HUES6 (cell line): Measurements from ENCODE around the gene STAM2.
"Not testable (repeated sequence)": the region's sequence is repeated elsewhere in the genome, so short reads cannot be mapped to it uniquely, and the experiment has no call there.

ENCODE experiments used
- H3K27ac ChIP-seq: 2 replicates; pipeline ENCODE4 v1.7.0; 2013; ENCODE audit warnings: low read depth, mild to moderate bottlenecking, low read length, inconsistent platforms
- H3K27me3 ChIP-seq: 2 replicates; pipeline ENCODE4 v1.6.1; 2013; ENCODE audit warnings: low read length; ENCODE audit not compliant: control insufficient read depth, insufficient read depth
- H3K36me3 ChIP-seq: 2 replicates; pipeline ENCODE4 v1.6.1; 2013; ENCODE audit warnings: low read length; ENCODE audit not compliant: control insufficient read depth, insufficient read depth
- H3K4me1 ChIP-seq: 2 replicates; pipeline ENCODE4 v1.6.1; 2013; ENCODE audit warnings: low read length; ENCODE audit not compliant: control insufficient read depth, insufficient read depth
- H3K4me3 ChIP-seq: 2 replicates; pipeline ENCODE4 v1.5.1; 2013; ENCODE audit warnings: low read depth, low read length
- H3K9ac ChIP-seq: one replicate; pipeline ENCODE4 v1.6.1; 2013; ENCODE audit warnings: mild to moderate bottlenecking, low read length
- H3K9me3 ChIP-seq: 2 replicates; pipeline ENCODE4 v1.6.1; 2013; ENCODE audit warnings: low read depth, low read length; ENCODE audit not compliant: control insufficient read depth, insufficient read depth

The STAM2 gene

GRCh38 chr2:152092095-152092494 is 83.5 kb downstream of the STAM2 start:
- Histone ChIP-seq H3K27me3 (peaks cover 33% of the 10 kb centered on the region), H3K9me3 (no peaks in the 10 kb centered on the region), H3K27ac (no peak overlapping the region)

GRCh38 chr2:152090726-152091125 is 84.8 kb downstream of the STAM2 start:
- H3K36me3 ChIP-seq, H3K4me3 ChIP-seq, H3K9ac ChIP-seq, H3K9me3 ChIP-seq, H3K27ac ChIP-seq, H3K4me1 ChIP-seq: not testable (repeated sequence)
- peaks cover 19% of the 10 kb centered on the region for H3K27me3 ChIP-seq

More at GRCh38 chr2:152092095-152092494, 83.5 kb downstream of the STAM2 start:
- Histone ChIP-seq H3K4me3 (no peak overlapping the region), H3K9ac (no peak overlapping the region), H3K4me1 (peaks cover 2% of the 10 kb centered on the region; the same call in 1 of the 2 replicates), H3K36me3 (no peaks in the 10 kb centered on the region)

- peaks cover 5% of the 10 kb centered on the region; the same call in 1 of the 2 replicates for H3K27me3 ChIP-seq
- no peak overlapping the region for H3K9ac ChIP-seq
- no peak overlapping the region for H3K4me3 ChIP-seq
- H3K27ac ChIP-seq = no peak overlapping the region
- no peaks in the 10 kb centered on the region for H3K4me1 ChIP-seq
- no peaks in the 10 kb centered on the region for H3K36me3 ChIP-seq
- H3K9me3 ChIP-seq = no peaks in the 10 kb centered on the region
These were observed 86.3 kb downstream of the STAM2 start for GRCh38 chr2:152089238-152089637.

- no peaks in the 10 kb centered on the region for H3K36me3 ChIP-seq
- no peak overlapping the region for H3K27ac ChIP-seq
- H3K4me1 ChIP-seq = no peaks in the 10 kb centered on the region
- H3K4me3 ChIP-seq = no peak overlapping the region
- no peaks in the 10 kb centered on the region for H3K9me3 ChIP-seq
- no peaks in the 10 kb centered on the region for H3K27me3 ChIP-seq
- no peak overlapping the region for H3K9ac ChIP-seq
These were observed 87.6 kb downstream of the STAM2 start for GRCh38 chr2:152088006-152088405.

- H3K4me1 ChIP-seq = no peaks in the 10 kb centered on the region
- no peak overlapping the region for H3K4me3 ChIP-seq
- no peaks in the 10 kb centered on the region for H3K27me3 ChIP-seq
- H3K36me3 ChIP-seq = no peaks in the 10 kb centered on the region
- H3K9ac ChIP-seq = no peak overlapping the region
- no peak overlapping the region for H3K27ac ChIP-seq
- no peaks in the 10 kb centered on the region for H3K9me3 ChIP-seq
These were observed 89.3 kb downstream of the STAM2 start for GRCh38 chr2:152086231-152086630.

- H3K9me3 ChIP-seq = no peaks in the 10 kb centered on the region
- no peaks in the 10 kb centered on the region for H3K36me3 ChIP-seq
- H3K27me3 ChIP-seq = no peaks in the 10 kb centered on the region
- no peak overlapping the region for H3K4me3 ChIP-seq
- no peak overlapping the region for H3K9ac ChIP-seq
- H3K27ac ChIP-seq = no peak overlapping the region
- H3K4me1 ChIP-seq = no peaks in the 10 kb centered on the region
These were observed 91.5 kb downstream of the STAM2 start for GRCh38 chr2:152084076-152084475.

GRCh38 chr2:152083202-152083875 is 92.2 kb downstream of the STAM2 start:
- H3K4me3 ChIP-seq = no peak overlapping the region
- no peaks in the 10 kb centered on the region for H3K9me3 ChIP-seq
- no peak overlapping the region for H3K27ac ChIP-seq
- H3K27me3 ChIP-seq = no peaks in the 10 kb centered on the region
- H3K4me1 ChIP-seq = no peaks in the 10 kb centered on the region
- no peak overlapping the region for H3K9ac ChIP-seq
- H3K36me3 ChIP-seq = no peaks in the 10 kb centered on the region

GRCh38 chr2:152078662-152079061 is 96.9 kb downstream of the STAM2 start:
- no peak overlapping the region for H3K9ac ChIP-seq
- H3K27me3 ChIP-seq = no peaks in the 10 kb centered on the region
- no peak overlapping the region for H3K4me3 ChIP-seq
- no peak overlapping the region for H3K27ac ChIP-seq
- H3K36me3 ChIP-seq = no peaks in the 10 kb centered on the region
- no peaks in the 10 kb centered on the region for H3K9me3 ChIP-seq
- peaks cover 3% of the 10 kb centered on the region; the same call in 1 of the 2 replicates for H3K4me1 ChIP-seq

GRCh38 chr2:152078023-152078422 is 97.5 kb downstream of the STAM2 start:
- H3K27me3 ChIP-seq = no peaks in the 10 kb centered on the region
- H3K4me3 ChIP-seq = no peak overlapping the region
- no peaks in the 10 kb centered on the region for H3K36me3 ChIP-seq
- no peak overlapping the region for H3K27ac ChIP-seq
- H3K4me1 ChIP-seq = peaks cover 4% of the 10 kb centered on the region; the same call in 1 of the 2 replicates
- H3K9me3 ChIP-seq = no peaks in the 10 kb centered on the region
- H3K9ac ChIP-seq = no peak overlapping the region

GRCh38 chr2:152075461-152076050 is 100.0 kb downstream of the STAM2 start:
- Histone ChIP-seq H3K9me3 (no peaks in the 10 kb centered on the region), H3K4me3 (no peak overlapping the region), H3K36me3 (no peaks in the 10 kb centered on the region), H3K9ac (no peak overlapping the region), H3K27ac (no peak overlapping the region), H3K27me3 (no peaks in the 10 kb centered on the region), H3K4me1 (peaks cover 4% of the 10 kb centered on the region; the same call in 1 of the 2 replicates)

- Histone ChIP-seq H3K27me3 (no peaks in the 10 kb centered on the region), H3K4me1 (peaks cover 4% of the 10 kb centered on the region; the same call in 1 of the 2 replicates), H3K4me3 (no peak overlapping the region), H3K9me3 (no peaks in the 10 kb centered on the region), H3K9ac (no peak overlapping the region), H3K27ac (no peak overlapping the region), H3K36me3 (no peaks in the 10 kb centered on the region)
These were observed 103.6 kb downstream of the STAM2 start for GRCh38 chr2:152072011-152072410.
